ENCODE results near the gene SEC22A.

SEC22A gene

DNA sequence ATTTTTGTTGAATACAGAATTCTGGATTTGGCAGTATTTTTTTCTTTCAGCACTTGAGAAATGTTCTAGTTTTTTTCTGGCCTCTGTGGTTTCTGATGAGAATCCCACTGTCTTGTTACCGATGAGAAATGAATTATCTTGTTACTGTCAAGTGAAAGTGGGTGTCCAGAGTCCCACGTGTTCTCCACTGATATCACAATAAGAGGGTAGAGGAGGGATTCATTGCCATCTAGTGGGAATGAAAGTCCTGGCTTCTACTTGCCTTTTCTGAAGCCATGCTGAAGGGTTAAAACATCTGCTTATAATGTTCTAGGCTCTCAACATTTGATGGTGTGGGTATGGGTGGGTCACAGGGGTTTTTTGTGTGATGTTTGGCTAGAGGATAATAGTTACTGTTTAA lies 66.1 kb downstream of the SEC22A start:
- no peaks in the 10 kb centered on the region for H3K27me3 ChIP-seq (ENCODE audit: low read depth, low read length)
- H3K4me1 ChIP-seq (ENCODE audit: control insufficient read depth in 1 of 2, insufficient read depth in 2 of 2, low read length in 2 of 2) = peaks cover 0 to 5% of the 10 kb centered on the region in 2 donors
- H3K36me3 ChIP-seq (ENCODE audit: control insufficient read depth in 1 of 2, insufficient read depth in 2 of 2, low read length in 2 of 2) = peaks cover 0 to 17% of the 10 kb centered on the region in 2 donors
- no peak overlapping the region for H3K4me3 ChIP-seq (ENCODE audit: low read depth in 1 of 2, low read length in 2 of 2)
- no peak overlapping the region for H3K27ac ChIP-seq (ENCODE audit: low read length)
- H3K9me3 ChIP-seq (ENCODE audit: control insufficient read depth in 1 of 2, low read length in 2 of 2) = no peaks in the 10 kb centered on the region

DNA sequence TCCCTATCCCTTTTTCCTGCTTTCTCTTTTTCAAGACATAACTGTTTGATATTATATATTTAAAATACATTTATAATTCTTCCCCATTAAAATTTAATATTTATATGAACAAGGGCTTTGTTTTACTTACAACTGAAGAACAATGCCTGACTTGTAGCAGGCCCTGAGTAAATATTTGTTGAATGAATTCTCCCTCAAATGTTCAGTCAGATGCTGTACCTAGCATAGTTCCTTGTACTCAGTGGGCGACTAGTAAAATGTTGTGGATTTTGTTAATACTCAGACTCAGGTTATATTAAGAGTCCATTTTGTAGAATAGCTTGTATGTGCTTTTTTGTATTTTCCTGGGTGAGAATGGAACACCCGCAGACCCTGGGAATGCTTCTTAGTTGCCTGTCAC lies 69.1 kb downstream of the SEC22A start:
- Histone ChIP-seq H3K36me3 (ENCODE audit: control insufficient read depth in 1 of 2, insufficient read depth in 2 of 2, low read length in 2 of 2) (peaks cover 0 to 7% of the 10 kb centered on the region in 2 donors), H3K9me3 (ENCODE audit: control insufficient read depth in 1 of 2, low read length in 2 of 2) (no peaks in the 10 kb centered on the region), H3K27ac (ENCODE audit: low read length) (no peak overlapping the region), H3K27me3 (ENCODE audit: low read depth, low read length) (no peaks in the 10 kb centered on the region), H3K4me3 (ENCODE audit: low read depth in 1 of 2, low read length in 2 of 2) (no peak overlapping the region), H3K4me1 (ENCODE audit: control insufficient read depth in 1 of 2, insufficient read depth in 2 of 2, low read length in 2 of 2) (peaks cover 0 to 5% of the 10 kb centered on the region in 2 donors)

GRCh38 chr3:123271466-123272159 lies 69.9 kb downstream of the SEC22A start:
- no peak overlapping the region for H3K27ac ChIP-seq (ENCODE audit: low read length)
- H3K4me1 ChIP-seq (ENCODE audit: control insufficient read depth in 1 of 2, insufficient read depth in 2 of 2, low read length in 2 of 2) = peaks cover 0 to 5% of the 10 kb centered on the region in 2 donors
- H3K4me3 ChIP-seq (ENCODE audit: low read depth in 1 of 2, low read length in 2 of 2) = no peak overlapping the region

GRCh38 chr3:123272547-123272946 lies 70.8 kb downstream of the SEC22A start:
- peaks cover 0 to 5% of the 10 kb centered on the region in 2 donors for H3K4me1 ChIP-seq (ENCODE audit: control insufficient read depth in 1 of 2, insufficient read depth in 2 of 2, low read length in 2 of 2)
- peaks cover 0 to 7% of the 10 kb centered on the region in 2 donors for H3K36me3 ChIP-seq (ENCODE audit: control insufficient read depth in 1 of 2, insufficient read depth in 2 of 2, low read length in 2 of 2)
- H3K9me3 ChIP-seq (ENCODE audit: control insufficient read depth in 1 of 2, low read length in 2 of 2) = no peaks in the 10 kb centered on the region
- no peak overlapping the region for H3K4me3 ChIP-seq (ENCODE audit: low read depth in 1 of 2, low read length in 2 of 2)
- no peaks in the 10 kb centered on the region for H3K27me3 ChIP-seq (ENCODE audit: low read depth, low read length)
- H3K27ac ChIP-seq (ENCODE audit: low read length) = no peak overlapping the region

More at GRCh38 chr3:123271466-123272159, 69.9 kb downstream of the SEC22A start:
- peaks cover 0 to 7% of the 10 kb centered on the region in 2 donors for H3K36me3 ChIP-seq (ENCODE audit: control insufficient read depth in 1 of 2, insufficient read depth in 2 of 2, low read length in 2 of 2)
- no peaks in the 10 kb centered on the region for H3K27me3 ChIP-seq (ENCODE audit: low read depth, low read length)
- H3K9me3 ChIP-seq (ENCODE audit: control insufficient read depth in 1 of 2, low read length in 2 of 2) = no peaks in the 10 kb centered on the region

DNA sequence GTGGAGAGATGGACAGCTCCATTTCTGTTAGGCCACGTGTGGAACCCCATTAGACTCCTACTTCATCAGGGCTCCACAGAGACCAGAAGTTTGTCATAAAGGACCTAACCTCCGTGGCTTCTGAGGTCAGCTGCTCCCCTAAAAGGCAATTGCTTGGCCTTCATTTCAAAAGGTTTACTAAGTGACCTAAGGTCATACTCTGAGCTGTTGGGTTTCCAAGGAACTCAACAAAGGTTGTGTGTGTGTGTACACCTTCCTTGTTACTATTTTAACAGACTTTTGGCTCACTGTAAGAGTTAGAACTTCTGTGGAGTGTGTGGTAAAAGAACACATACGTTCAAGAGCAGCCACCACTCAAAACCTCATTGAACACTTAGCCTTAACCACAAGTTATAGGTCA lies 73.9 kb downstream of the SEC22A start:
- Histone ChIP-seq H3K36me3 (ENCODE audit: control insufficient read depth in 1 of 2, insufficient read depth in 2 of 2, low read length in 2 of 2) (peaks cover 0 to 7% of the 10 kb centered on the region in 2 donors), H3K4me1 (ENCODE audit: control insufficient read depth in 1 of 2, insufficient read depth in 2 of 2, low read length in 2 of 2) (peaks cover 0 to 5% of the 10 kb centered on the region in 2 donors), H3K27me3 (ENCODE audit: low read depth, low read length) (no peaks in the 10 kb centered on the region), H3K27ac (ENCODE audit: low read length) (no peak overlapping the region), H3K9me3 (ENCODE audit: control insufficient read depth in 1 of 2, low read length in 2 of 2) (no peaks in the 10 kb centered on the region), H3K4me3 (ENCODE audit: low read depth in 1 of 2, low read length in 2 of 2) (no peak overlapping the region)

GRCh38 chr3:123276346-123277006 lies 74.7 kb downstream of the SEC22A start:
- H3K27ac ChIP-seq (ENCODE audit: low read length) = no peak overlapping the region
- no peaks in the 10 kb centered on the region for H3K27me3 ChIP-seq (ENCODE audit: low read depth, low read length)
- H3K4me1 ChIP-seq (ENCODE audit: control insufficient read depth in 1 of 2, insufficient read depth in 2 of 2, low read length in 2 of 2) = peaks cover 0 to 5% of the 10 kb centered on the region in 2 donors

DNA sequence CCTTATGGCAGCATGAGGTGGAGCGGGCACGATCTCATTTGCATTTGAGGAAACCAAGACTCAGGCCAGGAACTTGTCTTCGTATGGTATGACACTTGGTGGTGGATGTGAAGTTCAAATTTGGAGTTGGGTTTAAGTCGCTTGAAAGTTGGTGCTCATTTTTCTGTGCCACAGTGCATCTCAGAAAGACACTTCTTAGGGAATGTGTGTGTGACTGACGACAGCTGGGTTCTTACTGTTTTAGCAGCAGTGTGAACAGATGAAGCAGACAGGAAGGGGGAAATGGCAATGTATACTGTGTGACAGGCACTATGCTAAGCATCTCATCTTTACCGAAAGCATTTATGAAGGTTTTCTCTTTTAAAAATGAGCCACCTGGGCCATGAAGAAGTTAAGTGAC lies 75.4 kb downstream of the SEC22A start:
- H3K4me3 ChIP-seq (ENCODE audit: low read depth in 1 of 2, low read length in 2 of 2) = no peak overlapping the region
- H3K27ac ChIP-seq (ENCODE audit: low read length) = no peak overlapping the region
- no peaks in the 10 kb centered on the region for H3K4me1 ChIP-seq (ENCODE audit: control insufficient read depth in 1 of 2, insufficient read depth in 2 of 2, low read length in 2 of 2)
- H3K27me3 ChIP-seq (ENCODE audit: low read depth, low read length) = no peaks in the 10 kb centered on the region
- H3K9me3 ChIP-seq (ENCODE audit: control insufficient read depth in 1 of 2, low read length in 2 of 2) = no peaks in the 10 kb centered on the region
- peaks cover 0 to 10% of the 10 kb centered on the region in 2 donors for H3K36me3 ChIP-seq (ENCODE audit: control insufficient read depth in 1 of 2, insufficient read depth in 2 of 2, low read length in 2 of 2)

More at GRCh38 chr3:123276346-123277006, 74.7 kb downstream of the SEC22A start:
- Histone ChIP-seq H3K36me3 (ENCODE audit: control insufficient read depth in 1 of 2, insufficient read depth in 2 of 2, low read length in 2 of 2) (peaks cover 0 to 7% of the 10 kb centered on the region in 2 donors), H3K9me3 (ENCODE audit: control insufficient read depth in 1 of 2, low read length in 2 of 2) (no peaks in the 10 kb centered on the region), H3K4me3 (ENCODE audit: low read depth in 1 of 2, low read length in 2 of 2) (no peak overlapping the region)

DNA sequence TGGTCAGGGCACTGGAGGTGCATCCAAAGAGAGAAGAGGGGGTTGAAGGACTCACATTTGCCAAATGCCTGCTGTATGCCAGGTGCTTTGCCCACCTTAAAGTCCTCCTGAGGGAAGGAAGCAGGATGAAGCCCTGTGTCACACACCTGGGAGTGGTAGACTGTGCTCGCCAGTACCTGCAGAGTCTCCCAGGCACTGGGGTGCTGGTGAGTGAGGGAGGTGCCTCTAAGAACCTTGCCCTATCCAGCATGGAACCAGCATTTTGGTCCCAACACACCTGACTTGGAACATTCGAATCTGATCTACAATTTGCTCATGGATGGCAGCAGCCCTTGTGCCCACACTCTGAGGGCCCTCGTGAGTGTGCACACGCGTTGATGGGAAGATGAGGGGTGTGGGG lies 76.7 kb downstream of the SEC22A start:
- no peaks in the 10 kb centered on the region for H3K27me3 ChIP-seq (ENCODE audit: low read depth, low read length)

DNA sequence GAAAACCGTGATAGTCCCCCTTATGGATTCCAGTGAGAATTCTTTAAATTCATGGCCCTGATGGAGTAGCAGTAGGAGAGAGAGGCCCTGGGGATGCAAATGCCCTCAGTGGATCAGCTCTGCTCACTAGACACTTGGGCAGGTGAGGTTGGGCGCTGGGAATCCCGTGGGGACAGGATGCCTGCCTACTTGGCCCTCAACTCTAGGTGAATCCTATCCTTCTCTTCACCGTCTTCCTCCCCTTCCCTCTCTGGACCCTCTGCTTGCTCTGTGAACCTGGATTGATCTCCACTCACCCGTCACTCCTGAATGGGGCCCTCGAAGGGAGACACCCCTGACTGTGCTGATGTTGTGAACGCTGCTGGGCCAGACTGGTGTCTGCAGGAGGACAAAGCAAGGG lies 77.4 kb downstream of the SEC22A start:
- Histone ChIP-seq H3K27ac (ENCODE audit: low read length) (no peak overlapping the region), H3K27me3 (ENCODE audit: low read depth, low read length) (no peaks in the 10 kb centered on the region), H3K9me3 (ENCODE audit: control insufficient read depth in 1 of 2, low read length in 2 of 2) (no peaks in the 10 kb centered on the region), H3K36me3 (ENCODE audit: control insufficient read depth in 1 of 2, insufficient read depth in 2 of 2, low read length in 2 of 2) (peaks cover 0 to 18% of the 10 kb centered on the region in 2 donors), H3K4me1 (ENCODE audit: control insufficient read depth in 1 of 2, insufficient read depth in 2 of 2, low read length in 2 of 2) (no peaks in the 10 kb centered on the region), H3K4me3 (ENCODE audit: low read depth in 1 of 2, low read length in 2 of 2) (no peak overlapping the region)

More for the DNA sequence above, 76.7 kb downstream of the SEC22A start:
- Histone ChIP-seq H3K36me3 (ENCODE audit: control insufficient read depth in 1 of 2, insufficient read depth in 2 of 2, low read length in 2 of 2) (peaks cover 0 to 16% of the 10 kb centered on the region in 2 donors), H3K4me1 (ENCODE audit: control insufficient read depth in 1 of 2, insufficient read depth in 2 of 2, low read length in 2 of 2) (no peaks in the 10 kb centered on the region), H3K27ac (ENCODE audit: low read length) (no peak overlapping the region), H3K4me3 (ENCODE audit: low read depth in 1 of 2, low read length in 2 of 2) (no peak overlapping the region), H3K9me3 (ENCODE audit: control insufficient read depth in 1 of 2, low read length in 2 of 2) (no peaks in the 10 kb centered on the region)

GRCh38 chr3:123281406-123281805 lies 79.7 kb downstream of the SEC22A start:
- Histone ChIP-seq H3K4me3 (ENCODE audit: low read depth in 1 of 2, low read length in 2 of 2) (no peak overlapping the region), H3K9me3 (ENCODE audit: control insufficient read depth in 1 of 2, low read length in 2 of 2) (no peaks in the 10 kb centered on the region), H3K27ac (ENCODE audit: low read length) (no peak overlapping the region), H3K4me1 (ENCODE audit: control insufficient read depth in 1 of 2, insufficient read depth in 2 of 2, low read length in 2 of 2) (no peaks in the 10 kb centered on the region), H3K36me3 (ENCODE audit: control insufficient read depth in 1 of 2, insufficient read depth in 2 of 2, low read length in 2 of 2) (peaks cover 0 to 39% of the 10 kb centered on the region in 2 donors), H3K27me3 (ENCODE audit: low read depth, low read length) (no peaks in the 10 kb centered on the region)

DNA sequence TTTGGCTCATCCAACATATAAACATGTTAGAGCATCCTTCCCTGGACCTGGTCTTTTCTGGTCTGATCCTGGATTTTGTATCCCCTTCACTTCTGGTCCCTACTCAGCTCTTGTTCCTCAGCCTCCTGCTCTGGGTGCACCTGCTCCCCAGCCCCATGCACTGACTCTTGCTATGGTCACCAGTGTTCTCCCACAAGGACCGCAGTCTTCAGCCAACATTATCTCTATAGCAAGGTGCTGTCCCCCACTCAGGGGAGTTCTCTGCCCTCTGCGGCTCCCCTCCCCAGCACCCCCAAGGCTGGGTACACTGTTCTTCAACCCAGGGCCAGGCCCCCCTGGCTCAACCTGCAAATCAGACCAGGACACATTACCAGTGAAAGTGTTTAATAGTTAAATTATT lies 80.2 kb downstream of the SEC22A start:
- H3K4me1 ChIP-seq (ENCODE audit: control insufficient read depth in 1 of 2, insufficient read depth in 2 of 2, low read length in 2 of 2) = no peaks in the 10 kb centered on the region
- H3K27me3 ChIP-seq (ENCODE audit: low read depth, low read length) = no peaks in the 10 kb centered on the region
- no peaks in the 10 kb centered on the region for H3K9me3 ChIP-seq (ENCODE audit: control insufficient read depth in 1 of 2, low read length in 2 of 2)
- H3K36me3 ChIP-seq (ENCODE audit: control insufficient read depth in 1 of 2, insufficient read depth in 2 of 2, low read length in 2 of 2) = peaks cover 0 to 39% of the 10 kb centered on the region in 2 donors
- H3K4me3 ChIP-seq (ENCODE audit: low read depth in 1 of 2, low read length in 2 of 2) = no peak overlapping the region
- no peak overlapping the region for H3K27ac ChIP-seq (ENCODE audit: low read length)

All from muscle layer of duodenum (tissue), 2 donors.